Cardiac septum (tissue), 1 donor: ENCODE results near the gene OBP2A. TPM values are rescaled to one million over a fixed set of nuclear protein-coding genes. Genes with fewer than 3 reads are reported as not detected.
"Not testable (repeated sequence)": the region's sequence is repeated elsewhere in the genome, so short reads cannot be mapped to it uniquely, and the experiment has no call there.

ENCODE experiments used
- DNase-seq: peaks from one replicate; pipeline ENCODE4 v3.0.0-alpha.2; 2020; ENCODE audit warnings: low spot score
- intact Hi-C: fragments of 100-400 bp; cut with DNase I; formaldehyde crosslinking; loops from one replicate; pipeline ENCODE4 v1.14.0; 2022
- total RNA-seq: library from RNA; stranded (reverse); fragmentation: NEBNext Ultra II Directional; extraction: Animal tissue kit (Norgen Biotek cat#: 25700); gene quantifications from one replicate; pipeline ENCODE4 v1.2.1, GENCODE V29; 2021
- donor health status: DM: no; HTN: no; CAD: no.

The OBP2A gene
- total RNA-seq, 1 donor from 2014 or later, result not detected

- DNase-seq, result peak; percentile 58
- intact Hi-C loops, result no loop called here
These were observed 37.6 kb upstream of the OBP2A start for GRCh38 chr9:135508211-135508820.

GRCh38 chr9:135509458-135509857, 36.5 kb upstream of the OBP2A start:
- intact Hi-C loops, result no loop called here
- no peak for DNase-seq

- intact Hi-C loops, result no loop called here
- no peak for DNase-seq
These were observed 33.7 kb upstream of the OBP2A start for GRCh38 chr9:135512241-135512603.

- intact Hi-C loops, result no loop called here
- DNase-seq, result peak; percentile 60
These were observed 33.0 kb upstream of the OBP2A start for GRCh38 chr9:135512904-135513303.

- intact Hi-C loops, result no loop called here
- DNase-seq, result no peak
These were observed 32.5 kb upstream of the OBP2A start for GRCh38 chr9:135513351-135513846.

GRCh38 chr9:135513906-135514305, 32.0 kb upstream of the OBP2A start:
- intact Hi-C loops, DNase-seq: not testable (repeated sequence)

GRCh38 chr9:135514342-135515082, 31.4 kb upstream of the OBP2A start:
- intact Hi-C loops, result no loop called here
- DNase-seq, result peak; percentile 54

- DNase-seq, result no peak
- intact Hi-C loops, result no loop called here
These were observed 30.6 kb upstream of the OBP2A start for GRCh38 chr9:135515083-135515951.

GRCh38 chr9:135516132-135516860, 29.6 kb upstream of the OBP2A start:
- no peak for DNase-seq
- intact Hi-C loops, result no loop called here

GRCh38 chr9:135517407-135517822, 28.5 kb upstream of the OBP2A start:
- intact Hi-C loops, result no loop called here
- no peak for DNase-seq

- intact Hi-C loops, result no loop called here
- DNase-seq, result no peak
These were observed 26.6 kb upstream of the OBP2A start for GRCh38 chr9:135519179-135519971.

GRCh38 chr9:135520916-135521607, 24.9 kb upstream of the OBP2A start, which contains the start of gene LCN1:
LCN1 (plus strand) TSS chr9:135521440; CDS start chr9:135521498, 58 bp downstream.
- intact Hi-C loops, result no loop called here
- no peak for DNase-seq

GRCh38 chr9:135521608-135522095, 24.3 kb upstream of the OBP2A start:
- intact Hi-C loops, result no loop called here
- DNase-seq, result no peak

- DNase-seq, result no peak
- intact Hi-C loops, result no loop called here
These were observed 23.6 kb upstream of the OBP2A start for GRCh38 chr9:135522137-135522877.

GRCh38 chr9:135522931-135523330, 23.0 kb upstream of the OBP2A start:
- intact Hi-C loops, result no loop called here

GRCh38 chr9:135523521-135524129, 22.3 kb upstream of the OBP2A start:
- intact Hi-C loops, result no loop called here
- DNase-seq, result no peak

More at GRCh38 chr9:135522931-135523330, 23.0 kb upstream of the OBP2A start:
- DNase-seq, result no peak
